HS-5 (cell line): Measurements from ENCODE around the gene TRIM14.
"Not testable (repeated sequence)": the region's sequence is repeated elsewhere in the genome, so short reads cannot be mapped to it uniquely, and the experiment has no call there.

Source experiments
- DNase-seq: peaks from one replicate; pipeline ENCODE4 v3.0.0-alpha.2; 2012; ENCODE audit warnings: low read depth

The TRIM14 gene

DNA sequence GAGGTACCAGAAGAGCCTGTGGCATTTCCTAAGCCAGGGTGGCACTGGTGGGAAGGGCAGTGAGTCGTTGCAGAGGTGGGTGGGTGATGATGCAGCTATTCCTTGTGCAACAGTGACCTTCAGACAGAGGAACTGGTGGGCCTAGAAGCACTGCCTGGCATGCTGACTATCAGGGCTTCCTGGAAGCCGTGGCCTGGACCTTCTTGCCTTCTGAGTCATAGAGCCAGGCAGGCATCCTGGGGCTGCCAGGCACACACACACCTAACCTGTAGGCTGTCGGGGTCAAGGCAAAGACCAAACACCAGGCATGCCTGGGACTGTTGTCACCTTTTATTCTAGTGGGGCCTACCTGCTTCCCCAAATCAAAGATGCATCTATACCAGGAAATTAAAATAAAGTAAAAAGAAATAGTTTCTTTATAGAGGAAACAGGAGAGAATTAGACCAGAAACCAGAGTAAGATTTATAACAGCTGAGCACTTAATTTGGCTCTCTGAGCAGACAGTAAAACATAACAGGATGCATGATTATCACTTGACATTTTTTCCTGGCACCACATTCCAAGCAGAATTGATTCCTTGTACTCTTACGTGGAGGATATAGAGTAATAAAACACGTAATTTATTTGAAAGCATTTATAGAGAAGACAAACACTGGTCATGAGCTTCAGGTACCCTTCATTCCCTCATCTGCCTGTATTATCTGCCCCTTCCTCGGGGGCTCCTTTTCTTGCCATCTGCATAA lies 37.4 kb downstream of the TRIM14 start:
- DNase-seq, result peak; percentile 35

DNA sequence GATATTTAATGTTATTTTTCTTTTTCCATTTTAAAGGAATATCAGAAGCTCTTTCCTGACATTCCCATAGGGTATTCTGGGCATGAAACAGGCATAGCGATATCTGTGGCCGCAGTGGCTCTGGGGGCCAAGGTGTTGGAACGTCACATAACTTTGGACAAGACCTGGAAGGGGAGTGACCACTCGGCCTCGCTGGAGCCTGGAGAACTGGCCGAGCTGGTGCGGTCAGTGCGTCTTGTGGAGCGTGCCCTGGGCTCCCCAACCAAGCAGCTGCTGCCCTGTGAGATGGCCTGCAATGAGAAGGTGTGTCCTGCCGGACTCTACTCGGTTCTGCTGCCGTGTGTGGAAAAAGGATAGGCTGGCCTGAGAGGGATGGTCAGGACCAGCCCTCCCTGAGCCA lies 38.2 kb downstream of the TRIM14 start:
- no peak for DNase-seq

DNA sequence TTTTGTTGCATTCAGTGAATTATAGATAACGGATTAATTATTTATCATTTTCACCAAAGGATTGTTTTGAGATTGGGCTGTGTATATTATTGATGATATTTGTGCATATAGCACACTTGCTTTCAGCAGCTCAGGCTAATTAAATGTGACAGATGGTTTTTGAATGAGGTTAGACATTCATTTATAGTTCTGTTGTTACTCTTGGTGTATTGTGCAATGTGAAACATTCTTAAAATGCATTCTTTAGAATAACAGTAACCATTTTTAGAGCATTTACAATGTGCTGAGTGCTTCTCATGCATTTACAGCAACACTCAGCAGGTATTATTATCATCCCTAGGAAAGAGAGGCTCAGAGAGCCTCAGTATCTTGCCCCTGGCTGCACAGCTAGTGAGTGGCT lies 38.7 kb downstream of the TRIM14 start:
- DNase-seq, result no peak

DNA sequence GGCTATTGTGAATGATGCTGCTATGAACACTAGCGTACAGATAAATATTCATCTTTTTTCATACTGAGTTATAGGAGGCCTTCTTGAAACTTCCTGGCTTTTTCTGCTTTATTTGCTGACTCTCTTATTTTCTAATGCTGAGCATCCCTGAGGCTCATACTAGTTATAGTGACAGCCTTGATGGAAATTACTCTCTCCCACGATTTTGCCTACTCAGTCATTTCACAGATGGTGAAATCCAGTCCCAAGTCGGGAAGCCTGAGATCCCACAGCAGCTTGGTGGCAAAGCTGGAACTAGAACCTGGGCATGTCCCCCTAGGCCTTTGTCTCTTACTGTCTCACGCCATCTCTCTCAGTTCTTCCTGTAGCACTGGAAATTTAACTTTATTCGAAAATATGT lies 40.1 kb downstream of the TRIM14 start:
- no peak for DNase-seq

DNA sequence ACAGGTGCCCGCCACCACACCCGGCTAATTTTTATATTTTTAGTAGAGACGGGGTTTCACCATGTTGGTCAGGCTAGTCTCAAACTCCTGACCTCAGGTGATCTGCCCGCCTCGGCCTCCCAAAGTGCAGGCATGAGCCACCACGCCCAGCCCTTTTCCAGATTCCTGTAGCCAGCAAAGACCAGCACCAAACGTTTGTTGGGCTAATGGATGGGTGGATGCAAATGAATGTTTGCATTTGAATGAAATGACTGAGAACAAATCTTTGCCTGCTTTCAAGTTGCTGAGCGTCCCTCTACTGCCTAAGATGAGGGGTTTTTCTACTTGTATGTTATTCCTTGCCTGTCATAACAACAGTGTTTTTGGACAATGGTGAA lies 42.5 kb downstream of the TRIM14 start:
- DNase-seq, result not testable (repeated sequence)

DNA sequence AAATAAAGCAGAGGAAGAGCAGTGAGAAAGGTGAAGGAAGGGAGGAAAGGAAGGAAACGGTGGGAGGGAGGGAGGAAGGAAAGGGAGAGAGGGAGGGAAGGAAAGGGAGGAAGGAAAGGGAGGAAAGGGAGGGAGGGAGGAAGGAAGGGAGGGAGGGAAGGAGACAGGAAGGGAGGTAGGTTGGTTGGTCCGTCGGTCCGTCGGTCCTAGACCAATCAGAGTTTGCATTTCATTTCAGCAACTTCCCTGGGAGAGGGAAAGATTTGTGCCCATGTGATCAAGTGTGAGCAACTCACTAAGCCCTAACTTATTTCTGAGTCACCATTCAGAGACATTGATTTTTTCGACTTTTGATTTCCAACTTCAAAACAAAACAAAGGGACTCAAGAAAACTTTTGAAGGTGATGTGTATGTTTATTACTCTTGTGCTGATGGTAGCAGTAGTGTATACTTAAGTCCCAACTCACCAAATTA lies 43.7 kb downstream of the TRIM14 start:
- DNase-seq, result peak; percentile 83

DNA sequence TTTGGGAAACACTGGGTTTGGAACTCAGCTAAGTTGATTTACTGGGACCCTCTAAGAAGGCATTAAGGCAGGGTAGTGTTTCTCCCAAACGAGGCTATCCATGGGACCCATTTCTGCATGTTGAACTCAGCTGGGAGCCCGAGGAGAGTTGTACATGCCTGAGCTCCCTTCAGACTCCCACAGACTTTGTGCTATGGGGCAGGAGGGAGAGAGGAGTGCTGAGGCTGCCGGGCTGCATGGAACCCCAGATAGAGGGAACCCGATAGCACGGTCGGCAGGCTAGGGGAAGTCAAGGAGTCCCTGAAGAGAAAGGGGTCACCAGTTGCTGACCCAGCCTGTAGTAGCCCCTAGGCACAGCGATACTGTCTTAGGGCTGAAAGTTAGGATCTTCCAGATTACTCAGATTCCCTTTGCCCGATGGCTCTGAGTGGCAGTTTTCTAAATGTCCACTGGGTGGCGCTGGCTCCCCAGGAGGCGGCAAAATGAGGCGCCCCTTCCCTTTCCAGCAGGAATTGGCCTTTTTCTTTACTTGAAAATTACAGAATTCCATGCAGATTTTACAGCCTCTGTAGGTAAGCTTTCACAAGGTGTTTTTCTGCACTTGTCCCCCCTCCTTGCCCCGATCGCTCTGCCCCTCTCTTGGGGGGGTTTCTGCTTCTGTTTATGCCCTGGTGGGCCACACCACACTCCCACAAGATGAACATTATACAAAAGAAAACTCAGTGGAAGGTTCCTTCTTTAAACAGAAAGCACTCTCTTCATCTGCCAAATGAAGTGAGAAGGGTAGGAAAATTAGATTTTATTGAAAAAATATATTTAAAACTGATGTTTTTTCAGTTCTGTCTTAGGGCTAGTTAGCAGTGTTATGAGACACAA lies 44.7 kb downstream of the TRIM14 start:
- DNase-seq, result peak; percentile 32

DNA sequence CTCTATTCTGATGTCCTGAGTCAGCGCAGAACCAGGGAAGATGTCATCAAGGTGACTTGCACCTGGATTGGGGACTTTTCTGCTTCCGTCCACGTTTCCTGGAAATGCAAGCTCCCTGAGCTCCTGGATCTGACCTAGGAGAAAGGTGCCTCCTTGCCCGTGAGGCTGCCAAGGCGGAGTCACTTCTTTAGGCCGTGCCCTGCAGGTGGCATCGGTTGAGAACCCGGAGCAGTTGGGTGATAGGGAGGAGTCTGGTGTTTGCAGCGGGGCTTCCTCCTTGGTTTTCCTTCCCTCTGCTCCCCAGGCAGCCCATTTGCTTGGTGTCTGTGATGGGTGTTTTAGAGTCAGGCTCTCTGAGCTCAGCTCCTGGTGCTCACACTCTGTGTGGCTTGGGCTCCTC lies 47.3 kb downstream of the TRIM14 start:
- DNase-seq, result no peak

DNA sequence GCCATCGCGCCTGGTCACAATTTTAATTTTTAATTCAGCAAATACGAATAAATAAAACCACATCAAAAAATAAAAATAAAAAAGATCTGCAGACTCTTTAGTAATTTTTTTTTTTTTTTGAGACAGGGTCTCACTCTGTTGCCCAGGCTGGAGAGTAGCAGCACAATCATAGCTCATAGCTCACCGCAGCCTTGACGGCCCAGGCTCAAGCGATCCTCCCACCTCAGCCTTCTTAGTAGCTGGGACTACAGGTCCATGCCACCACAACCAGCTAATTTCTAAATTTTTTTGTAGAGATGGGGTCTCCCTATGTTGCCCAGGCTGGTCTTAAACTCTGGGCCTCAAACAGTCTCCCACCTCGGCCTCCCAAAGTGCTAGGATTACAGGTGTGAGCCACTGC lies 48.3 kb downstream of the TRIM14 start:
- DNase-seq, result no peak

DNA sequence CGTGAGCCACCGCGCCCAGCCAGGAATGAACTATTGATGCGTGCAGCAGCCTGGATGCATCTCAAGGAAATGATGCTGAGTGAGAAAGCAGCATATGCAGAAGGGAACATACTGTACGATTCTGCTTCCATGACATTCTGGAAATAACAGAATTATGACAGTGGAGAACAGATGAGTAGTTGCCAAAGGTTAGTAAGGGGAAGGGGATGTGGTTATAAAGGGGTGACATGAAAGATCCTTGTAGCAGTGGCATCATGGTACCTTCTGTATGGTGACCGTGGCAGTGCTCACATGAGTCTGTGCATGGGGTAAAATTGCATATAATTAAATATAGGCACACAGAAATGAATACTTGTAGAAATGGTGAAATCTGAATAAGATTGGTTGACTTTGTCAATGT lies 49.5 kb downstream of the TRIM14 start:
- no peak for DNase-seq

DNA sequence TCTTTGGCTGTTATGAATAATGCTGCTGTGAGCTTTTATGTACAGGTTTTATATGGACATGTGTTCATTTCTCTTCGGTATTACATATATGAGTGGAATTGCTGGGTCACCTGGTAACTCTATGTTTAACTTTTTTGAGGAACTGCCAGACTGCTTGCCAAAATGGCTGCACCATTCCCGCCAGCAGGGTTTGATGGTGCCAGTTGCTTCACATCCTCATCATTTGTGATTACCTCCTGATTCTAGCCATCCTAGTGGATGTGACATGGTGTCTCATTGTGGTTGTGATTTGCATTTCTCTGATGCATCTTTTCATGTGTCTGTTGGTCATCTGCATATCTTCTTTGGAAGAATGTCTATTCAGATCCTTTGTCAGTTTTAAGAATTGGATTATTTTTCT lies 51.8 kb downstream of the TRIM14 start:
- DNase-seq, result no peak

DNA sequence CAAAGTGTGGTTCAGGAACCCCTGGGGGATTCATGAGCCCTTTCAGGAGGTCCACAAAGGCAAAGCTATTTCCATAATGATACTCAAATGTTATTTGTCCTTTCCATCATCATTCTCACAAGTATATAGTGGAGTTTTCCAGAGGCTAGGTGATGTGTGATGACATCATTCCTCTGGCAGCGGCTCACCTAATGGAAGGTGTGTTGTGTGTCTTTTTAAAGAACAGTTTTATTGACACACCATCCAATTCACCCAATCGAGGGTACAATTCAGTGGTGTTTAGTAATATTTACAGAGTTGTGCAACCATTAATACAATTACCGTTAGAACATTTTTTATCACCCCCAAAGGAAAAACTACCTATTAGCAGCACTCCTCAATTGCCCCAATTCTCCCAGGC lies 52.8 kb downstream of the TRIM14 start:
- no peak for DNase-seq

DNA sequence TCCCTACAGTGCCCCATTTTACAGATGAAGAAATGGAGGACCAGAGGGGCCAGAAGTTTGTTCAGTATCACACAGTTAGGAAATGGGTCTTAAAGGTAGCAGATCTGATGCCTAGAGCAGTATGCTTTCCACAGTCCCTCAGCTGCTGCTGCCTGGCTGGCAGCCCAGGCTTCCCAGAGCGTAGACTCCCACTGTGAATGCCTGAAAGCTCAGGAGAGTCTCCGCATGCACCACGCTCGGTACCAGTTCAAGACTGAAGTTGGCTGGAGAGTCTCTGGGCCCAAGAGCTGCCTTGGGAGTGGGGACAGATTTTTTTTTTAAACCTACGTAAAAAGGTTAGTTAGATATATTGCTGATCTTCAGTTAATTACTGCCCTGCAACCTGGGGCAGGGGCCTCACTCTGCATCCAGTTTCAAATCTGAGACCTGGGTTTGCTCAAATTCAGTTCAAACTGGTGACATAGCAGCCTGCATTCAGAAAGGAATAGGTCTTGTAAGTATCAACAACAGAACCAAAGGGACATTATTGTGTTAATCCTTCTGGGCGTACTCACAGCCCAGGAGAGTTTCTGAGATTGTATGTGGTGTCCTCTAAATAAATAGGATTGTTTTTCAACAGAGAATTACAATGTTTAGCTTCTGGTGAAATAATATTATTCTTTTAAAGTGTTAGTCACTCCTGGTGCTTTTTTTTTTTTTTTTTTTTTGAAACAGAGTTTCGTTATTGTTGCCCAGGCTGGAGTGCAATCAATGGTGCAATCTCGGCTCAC lies 54.2 kb downstream of the TRIM14 start:
- DNase-seq, result no peak

DNA sequence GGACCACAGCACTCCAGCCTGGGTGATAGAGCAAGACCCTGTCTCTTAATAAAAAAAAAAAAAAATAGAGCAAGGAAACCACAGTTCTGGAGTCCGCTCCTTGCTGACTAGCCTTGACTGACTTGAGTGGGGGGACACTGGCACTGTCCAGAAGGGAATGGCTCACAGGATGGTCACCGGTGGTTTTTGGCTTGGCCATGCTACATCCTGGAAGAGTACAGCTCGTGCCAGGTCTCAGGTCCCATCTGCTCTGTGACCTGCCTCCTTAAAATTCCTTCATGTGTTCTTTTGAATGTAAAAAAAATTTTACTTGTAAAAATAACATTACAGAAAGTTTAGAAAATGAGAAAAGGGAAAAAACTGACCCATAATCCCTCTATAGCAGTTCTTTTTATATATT lies 56.9 kb downstream of the TRIM14 start:
- no peak for DNase-seq

DNA sequence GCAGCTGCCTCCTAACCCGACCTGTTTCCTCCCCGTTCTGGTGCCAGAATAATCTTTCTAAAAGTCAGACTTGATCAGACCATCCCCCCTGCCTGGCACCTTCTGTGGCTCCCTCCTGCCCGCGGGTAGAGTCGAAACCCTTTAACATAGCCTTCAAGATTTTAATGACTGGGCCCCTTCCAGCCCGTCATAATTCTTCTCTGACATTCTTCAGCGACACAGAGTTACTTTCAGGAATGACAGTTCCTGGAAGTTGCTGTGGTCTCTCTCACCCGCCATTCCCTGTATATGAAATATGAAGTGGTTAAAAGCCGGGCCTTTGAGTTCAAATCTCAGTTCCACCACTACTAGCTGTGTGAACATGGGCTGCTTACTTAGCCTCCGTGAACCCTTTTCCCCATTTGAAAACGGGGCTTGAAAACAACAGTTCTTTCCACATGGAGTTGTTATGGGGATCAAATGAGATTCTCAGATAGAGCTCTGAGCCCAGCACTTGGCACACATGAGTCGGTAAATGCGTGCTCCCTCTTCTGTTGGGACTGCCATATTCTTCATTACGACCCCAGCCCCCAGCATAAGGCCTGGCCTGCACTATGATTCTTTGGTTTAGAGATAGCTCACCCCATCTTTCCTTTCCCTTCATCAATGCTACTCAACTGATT lies 61.8 kb downstream of the TRIM14 start:
- DNase-seq, result no peak

DNA sequence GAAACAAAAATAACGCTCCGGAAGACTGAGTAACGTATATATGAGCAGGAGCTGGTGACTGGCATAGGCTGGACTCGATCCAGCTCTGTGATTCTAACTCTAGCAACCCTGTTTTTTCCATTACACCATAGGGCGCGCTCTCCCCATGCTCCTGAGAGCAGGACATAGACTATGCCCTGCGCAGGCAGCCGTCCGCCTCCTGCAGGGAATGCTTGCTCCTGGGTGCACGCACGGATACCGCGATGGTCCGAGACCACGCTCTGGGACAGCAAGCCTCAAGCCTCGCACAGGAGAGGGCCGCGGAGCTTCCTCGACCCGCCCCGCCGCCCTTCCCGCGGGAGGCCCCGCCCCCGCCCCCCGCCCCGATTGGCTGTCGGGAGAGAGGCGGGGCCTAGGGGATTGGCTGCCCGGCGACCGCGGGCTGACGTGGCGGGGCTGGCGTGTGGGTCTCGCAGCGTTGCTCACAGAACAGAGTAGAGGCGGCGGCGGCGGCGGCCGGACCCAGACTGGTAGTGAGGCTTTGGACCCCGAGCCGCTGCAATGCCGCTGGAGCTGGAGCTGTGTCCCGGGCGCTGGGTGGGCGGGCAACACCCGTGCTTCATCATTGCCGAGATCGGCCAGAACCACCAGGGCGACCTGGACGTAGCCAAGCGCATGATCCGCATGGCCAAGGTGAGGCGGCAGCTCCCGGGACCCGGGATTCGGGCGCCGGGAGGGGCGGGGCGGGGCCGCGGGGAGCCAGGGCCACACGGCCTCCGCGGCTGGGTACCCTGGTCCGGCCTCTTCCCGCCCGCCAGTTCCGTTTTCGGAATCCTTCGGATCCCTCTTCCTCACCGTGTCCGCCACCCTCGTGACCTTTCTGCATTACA lies 62.5 kb downstream of the TRIM14 start, which contains the start of gene NANS:
NANS (plus strand) TSS at position 464 of the 869 bp plus-strand sequence; CDS start at position 541, 77 bp downstream.
- peak; percentile 80 for DNase-seq

DNA sequence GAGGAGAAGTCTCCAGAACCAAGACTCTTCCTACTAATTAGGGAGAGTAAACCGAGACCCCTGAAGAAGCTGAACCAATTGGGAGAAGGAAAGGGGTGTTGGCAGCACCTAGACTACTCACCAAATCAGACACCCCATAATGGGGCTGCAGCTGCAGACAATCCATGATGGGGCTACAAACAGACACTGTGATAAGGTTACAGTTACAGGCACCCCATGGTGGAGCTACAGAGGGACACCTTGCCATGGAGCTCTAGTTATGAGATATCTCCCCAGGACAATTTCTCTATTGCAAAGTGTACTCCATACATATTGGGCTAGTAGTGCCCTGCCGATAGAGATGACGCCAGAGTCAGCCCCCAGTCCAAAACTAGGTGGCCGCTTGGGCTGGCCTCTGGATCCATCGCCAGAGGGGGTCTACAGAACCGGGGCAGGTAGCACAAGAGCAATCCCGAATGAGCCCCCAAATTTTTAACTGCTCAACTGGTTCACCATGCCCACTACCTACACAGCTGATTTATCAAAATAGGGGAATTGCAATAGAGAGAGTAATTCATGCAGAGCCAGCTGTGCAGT lies 64.6 kb downstream of the TRIM14 start:
- no peak for DNase-seq

DNA sequence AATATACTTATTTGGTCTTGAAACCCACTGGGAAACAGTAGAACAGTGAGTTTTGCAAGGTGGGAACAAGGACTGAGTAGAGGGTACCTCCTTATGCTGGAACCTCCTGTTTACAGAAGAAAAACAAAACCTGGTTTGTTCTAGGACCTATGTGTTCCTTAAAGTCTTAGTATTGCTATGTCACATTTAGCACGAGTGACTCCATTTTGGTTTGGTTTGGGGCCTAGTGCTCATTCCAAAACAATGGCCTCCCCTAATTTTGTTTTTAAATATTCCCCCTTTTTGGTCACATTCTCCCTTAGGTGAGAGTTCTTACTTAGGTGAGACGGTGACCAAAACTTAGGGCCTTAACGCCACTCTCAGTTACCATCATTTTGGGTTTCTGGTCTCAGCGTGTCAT lies 68.7 kb downstream of the TRIM14 start:
- DNase-seq, result no peak

DNA sequence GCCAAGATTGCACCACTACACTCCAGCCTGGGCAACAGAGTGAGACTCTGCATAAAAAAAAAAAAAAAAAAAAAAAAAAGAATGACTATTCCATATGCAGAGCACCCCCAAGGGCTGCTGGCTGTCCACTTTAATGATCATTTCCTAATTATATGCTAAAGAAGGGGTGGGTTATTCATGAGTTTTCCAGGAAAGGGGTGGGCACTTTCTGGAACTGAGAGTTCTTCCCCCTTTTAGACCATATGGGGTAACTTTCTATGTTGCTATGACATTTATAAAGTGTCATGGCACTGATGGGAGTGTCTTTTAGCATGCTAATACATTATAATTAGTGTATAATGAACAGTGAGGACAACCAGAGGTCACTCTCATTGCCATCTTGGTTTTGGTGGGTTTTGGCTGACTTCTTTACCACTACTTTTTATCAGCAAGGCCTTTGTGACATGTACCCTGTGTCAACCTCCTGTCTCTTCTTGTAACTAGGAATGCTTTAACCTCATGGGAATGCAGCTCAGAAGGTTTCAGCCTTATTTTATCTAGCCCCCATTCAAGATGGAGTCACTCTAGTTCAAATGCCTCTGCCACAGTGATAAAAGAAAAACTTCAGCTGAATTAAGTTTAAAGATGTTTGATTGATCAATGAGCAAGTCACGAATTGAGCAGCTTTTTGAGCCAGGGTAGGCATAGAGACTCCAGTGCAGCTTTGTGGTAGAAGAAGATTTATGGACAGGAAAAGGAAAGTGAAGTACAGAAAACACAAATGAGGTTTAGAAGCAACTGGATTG lies 69.5 kb downstream of the TRIM14 start:
- DNase-seq, result no peak

DNA sequence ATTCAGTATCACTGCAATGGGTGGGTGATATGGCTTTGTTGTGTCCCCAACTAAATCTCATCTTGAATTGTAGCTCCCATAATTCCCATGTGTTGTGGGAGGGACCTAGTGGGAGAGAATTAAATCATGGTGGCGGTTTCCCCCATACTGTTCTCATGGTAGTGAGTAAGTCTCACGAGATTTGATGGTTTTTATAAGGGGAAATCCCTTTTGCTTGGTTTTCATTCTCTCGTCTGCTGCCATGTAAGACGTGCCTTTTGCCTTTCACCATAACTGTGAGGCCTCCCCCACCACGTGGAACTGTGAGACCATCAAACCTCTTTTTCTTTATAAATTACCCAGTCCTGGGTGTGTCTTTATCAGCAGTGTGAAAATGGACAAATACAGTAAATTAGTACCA lies 72.0 kb downstream of the TRIM14 start:
- DNase-seq, result no peak
